Measurements from ENCODE around the gene UNG.
A peak's percentile ranks its signal among the peaks of the same experiment; 100 is the strongest.

Gene UNG

DNA sequence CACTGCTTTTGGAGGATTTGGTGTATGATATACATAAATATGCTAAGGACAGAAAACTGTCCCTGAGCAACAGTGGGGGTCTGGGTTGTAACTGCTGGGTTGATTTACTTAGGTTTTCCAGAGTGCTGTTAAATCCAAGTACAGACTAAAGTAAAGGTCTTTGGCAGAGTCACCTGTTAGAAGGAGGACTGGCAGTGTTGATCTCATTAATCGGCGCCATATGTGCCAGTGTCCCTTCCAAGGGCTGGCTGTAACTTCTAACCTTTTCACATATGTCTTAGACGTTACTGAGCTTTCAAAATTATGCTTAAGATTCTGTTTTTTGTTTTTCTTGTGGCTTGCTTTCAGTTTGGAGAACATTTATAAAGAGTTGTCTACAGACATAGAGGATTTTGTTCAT lies 5.1 kb downstream of the UNG start:
- H3K4me1 ChIP-seq (ENCODE audit: control insufficient read depth in 2 of 2, insufficient read depth in 2 of 2, low read length in 2 of 2), result peaks cover 15 to 17% of the 10 kb centered on the region in 2 donors
- no peaks in the 10 kb centered on the region for H3K27me3 ChIP-seq (ENCODE audit: control insufficient read depth in 2 of 2, insufficient read depth in 2 of 2, low read length in 2 of 2)
- H3K27ac ChIP-seq (ENCODE audit: low read depth in 2 of 2, low read length in 2 of 2), result no peak overlapping the region
- no peak overlapping the region for H3K4me3 ChIP-seq (ENCODE audit: low read length in 2 of 2)
- H3K36me3 ChIP-seq (ENCODE audit: control insufficient read depth in 2 of 2, insufficient read depth in 2 of 2, low read length in 2 of 2), result peaks cover 28 to 42% of the 10 kb centered on the region in 2 donors
- H3K9ac ChIP-seq (ENCODE audit: low read depth in 1 of 2, low read length in 2 of 2), result no peak overlapping the region
- H3K9me3 ChIP-seq (ENCODE audit: control insufficient read depth in 2 of 2, low read length in 2 of 2), result no peaks in the 10 kb centered on the region

DNA sequence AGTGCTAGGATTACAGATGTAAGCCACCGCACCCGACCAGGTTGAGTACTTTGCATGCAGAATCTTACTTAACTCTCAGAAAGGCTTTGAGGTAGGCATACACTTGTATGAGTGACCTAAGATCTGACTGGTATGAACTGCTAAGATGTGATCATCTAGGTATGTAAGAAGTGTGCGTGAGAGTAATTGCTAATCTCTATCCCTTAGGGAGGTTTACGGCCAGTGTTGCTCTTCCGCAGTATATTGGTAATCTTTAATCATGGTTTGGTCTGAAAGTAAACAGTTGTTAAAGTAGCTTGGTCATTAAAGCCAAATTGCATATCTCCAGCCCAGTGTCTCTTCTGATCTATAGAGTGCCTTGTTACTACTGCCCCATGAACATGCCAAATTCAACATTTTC lies 7.8 kb downstream of the UNG start:
- Histone ChIP-seq H3K4me1 (ENCODE audit: control insufficient read depth in 2 of 2, insufficient read depth in 2 of 2, low read length in 2 of 2) (peaks cover 2 to 6% of the 10 kb centered on the region in 2 donors), H3K4me3 (ENCODE audit: low read length in 2 of 2) (no peak overlapping the region), H3K9ac (ENCODE audit: low read depth in 1 of 2, low read length in 2 of 2) (no peak overlapping the region), H3K27me3 (ENCODE audit: control insufficient read depth in 2 of 2, insufficient read depth in 2 of 2, low read length in 2 of 2) (no peaks in the 10 kb centered on the region), H3K36me3 (ENCODE audit: control insufficient read depth in 2 of 2, insufficient read depth in 2 of 2, low read length in 2 of 2) (peaks cover 32 to 45% of the 10 kb centered on the region in 2 donors), H3K27ac (ENCODE audit: low read depth in 2 of 2, low read length in 2 of 2) (no peak overlapping the region), H3K9me3 (ENCODE audit: control insufficient read depth in 2 of 2, low read length in 2 of 2) (no peaks in the 10 kb centered on the region)

- H3K36me3 ChIP-seq (ENCODE audit: control insufficient read depth in 2 of 2, insufficient read depth in 2 of 2, low read length in 2 of 2), result peaks cover 9 to 22% of the 10 kb centered on the region in 2 donors
- peak overlapping the region in 1 of 2 donors; percentile 38 for H3K9ac ChIP-seq (ENCODE audit: low read depth in 1 of 2, low read length in 2 of 2)
These were observed 12.5 kb downstream of the UNG start for GRCh38 chr12:109109746-109110350.

DNA sequence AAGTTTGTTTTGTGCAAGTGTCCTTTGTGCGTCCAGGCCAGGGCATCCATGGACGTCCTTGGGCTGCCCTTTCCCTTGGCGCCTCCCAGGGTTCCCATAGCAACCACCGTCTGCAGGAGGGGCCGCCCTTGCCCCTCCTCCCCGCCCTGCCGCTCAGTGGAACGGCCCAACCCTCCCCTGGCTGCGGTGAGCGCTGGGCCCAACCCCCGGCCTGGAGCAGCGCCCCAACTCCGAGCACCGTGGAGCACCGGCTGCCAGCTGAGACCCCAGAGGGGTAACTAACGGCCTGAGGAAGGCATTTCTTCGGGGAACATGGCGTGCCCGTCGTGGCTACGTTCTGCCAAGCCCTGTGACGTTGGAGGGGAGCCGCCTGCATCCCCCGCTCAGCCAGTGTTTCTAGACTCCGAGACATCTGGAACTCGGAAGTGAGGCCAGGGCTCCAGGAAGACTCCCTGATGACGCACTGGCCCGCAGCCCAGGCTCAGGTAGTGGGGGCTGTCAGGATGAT lies 13.6 kb downstream of the UNG start:
- H3K9me3 ChIP-seq (ENCODE audit: control insufficient read depth in 2 of 2, low read length in 2 of 2), result no peaks in the 10 kb centered on the region
- H3K4me3 ChIP-seq (ENCODE audit: low read length in 2 of 2), result peak overlapping the region; percentile 64 to 87
- H3K4me1 ChIP-seq (ENCODE audit: control insufficient read depth in 2 of 2, insufficient read depth in 2 of 2, low read length in 2 of 2), result peaks cover 18 to 33% of the 10 kb centered on the region in 2 donors
- peaks cover 7 to 12% of the 10 kb centered on the region in 2 donors for H3K36me3 ChIP-seq (ENCODE audit: control insufficient read depth in 2 of 2, insufficient read depth in 2 of 2, low read length in 2 of 2)
- H3K9ac ChIP-seq (ENCODE audit: low read depth in 1 of 2, low read length in 2 of 2), result peak overlapping the region; percentile 84 to 90
- no peaks in the 10 kb centered on the region for H3K27me3 ChIP-seq (ENCODE audit: control insufficient read depth in 2 of 2, insufficient read depth in 2 of 2, low read length in 2 of 2)
- peak overlapping the region; percentile 94 to 97 for H3K27ac ChIP-seq (ENCODE audit: low read depth in 2 of 2, low read length in 2 of 2)

More at GRCh38 chr12:109109746-109110350, 12.5 kb downstream of the UNG start:
- Histone ChIP-seq H3K4me1 (ENCODE audit: control insufficient read depth in 2 of 2, insufficient read depth in 2 of 2, low read length in 2 of 2) (peaks cover 13 to 21% of the 10 kb centered on the region in 2 donors), H3K27me3 (ENCODE audit: control insufficient read depth in 2 of 2, insufficient read depth in 2 of 2, low read length in 2 of 2) (no peaks in the 10 kb centered on the region), H3K9me3 (ENCODE audit: control insufficient read depth in 2 of 2, low read length in 2 of 2) (no peaks in the 10 kb centered on the region), H3K4me3 (ENCODE audit: low read length in 2 of 2) (no peak overlapping the region), H3K27ac (ENCODE audit: low read depth in 2 of 2, low read length in 2 of 2) (peak overlapping the region; percentile 94 to 97)

- Histone ChIP-seq H3K9ac (ENCODE audit: low read depth in 1 of 2, low read length in 2 of 2) (no peak overlapping the region), H3K36me3 (ENCODE audit: control insufficient read depth in 2 of 2, insufficient read depth in 2 of 2, low read length in 2 of 2) (peaks cover 3 to 4% of the 10 kb centered on the region in 2 donors), H3K9me3 (ENCODE audit: control insufficient read depth in 2 of 2, low read length in 2 of 2) (no peaks in the 10 kb centered on the region), H3K4me1 (ENCODE audit: control insufficient read depth in 2 of 2, insufficient read depth in 2 of 2, low read length in 2 of 2) (peaks cover 26 to 40% of the 10 kb centered on the region in 2 donors), H3K27me3 (ENCODE audit: control insufficient read depth in 2 of 2, insufficient read depth in 2 of 2, low read length in 2 of 2) (no peaks in the 10 kb centered on the region), H3K27ac (ENCODE audit: low read depth in 2 of 2, low read length in 2 of 2) (peak overlapping the region in 1 of 2 donors; percentile 21), H3K4me3 (ENCODE audit: low read length in 2 of 2) (peak overlapping the region in 1 of 2 donors; percentile 33)
These were observed 15.5 kb downstream of the UNG start for GRCh38 chr12:109112720-109113465.

GRCh38 chr12:109113661-109114321 lies 16.4 kb downstream of the UNG start:
- peak overlapping the region in 1 of 2 donors; percentile 26 for H3K4me3 ChIP-seq (ENCODE audit: low read length in 2 of 2)
- peaks cover 3 to 4% of the 10 kb centered on the region in 2 donors for H3K36me3 ChIP-seq (ENCODE audit: control insufficient read depth in 2 of 2, insufficient read depth in 2 of 2, low read length in 2 of 2)
- no peaks in the 10 kb centered on the region for H3K9me3 ChIP-seq (ENCODE audit: control insufficient read depth in 2 of 2, low read length in 2 of 2)
- no peak overlapping the region for H3K9ac ChIP-seq (ENCODE audit: low read depth in 1 of 2, low read length in 2 of 2)
- peak overlapping the region in 1 of 2 donors; percentile 21 for H3K27ac ChIP-seq (ENCODE audit: low read depth in 2 of 2, low read length in 2 of 2)
- peaks cover 26 to 40% of the 10 kb centered on the region in 2 donors for H3K4me1 ChIP-seq (ENCODE audit: control insufficient read depth in 2 of 2, insufficient read depth in 2 of 2, low read length in 2 of 2)
- no peaks in the 10 kb centered on the region for H3K27me3 ChIP-seq (ENCODE audit: control insufficient read depth in 2 of 2, insufficient read depth in 2 of 2, low read length in 2 of 2)

- H3K27me3 ChIP-seq (ENCODE audit: control insufficient read depth in 2 of 2, insufficient read depth in 2 of 2, low read length in 2 of 2), result no peaks in the 10 kb centered on the region
- peaks cover 4 to 6% of the 10 kb centered on the region in 2 donors for H3K36me3 ChIP-seq (ENCODE audit: control insufficient read depth in 2 of 2, insufficient read depth in 2 of 2, low read length in 2 of 2)
- no peak overlapping the region for H3K4me3 ChIP-seq (ENCODE audit: low read length in 2 of 2)
- no peaks in the 10 kb centered on the region for H3K9me3 ChIP-seq (ENCODE audit: control insufficient read depth in 2 of 2, low read length in 2 of 2)
- H3K4me1 ChIP-seq (ENCODE audit: control insufficient read depth in 2 of 2, insufficient read depth in 2 of 2, low read length in 2 of 2), result peaks cover 26 to 40% of the 10 kb centered on the region in 2 donors
- no peak overlapping the region for H3K9ac ChIP-seq (ENCODE audit: low read depth in 1 of 2, low read length in 2 of 2)
- H3K27ac ChIP-seq (ENCODE audit: low read depth in 2 of 2, low read length in 2 of 2), result peak overlapping the region in 1 of 2 donors; percentile 77
These were observed 17.2 kb downstream of the UNG start for GRCh38 chr12:109114644-109115043.

GRCh38 chr12:109115404-109115757 lies 18.0 kb downstream of the UNG start:
- Histone ChIP-seq H3K4me3 (ENCODE audit: low read length in 2 of 2) (peak overlapping the region; percentile 28 to 53), H3K36me3 (ENCODE audit: control insufficient read depth in 2 of 2, insufficient read depth in 2 of 2, low read length in 2 of 2) (peaks cover 0 to 5% of the 10 kb centered on the region in 2 donors), H3K4me1 (ENCODE audit: control insufficient read depth in 2 of 2, insufficient read depth in 2 of 2, low read length in 2 of 2) (peaks cover 23 to 37% of the 10 kb centered on the region in 2 donors), H3K9me3 (ENCODE audit: control insufficient read depth in 2 of 2, low read length in 2 of 2) (no peaks in the 10 kb centered on the region), H3K9ac (ENCODE audit: low read depth in 1 of 2, low read length in 2 of 2) (no peak overlapping the region), H3K27me3 (ENCODE audit: control insufficient read depth in 2 of 2, insufficient read depth in 2 of 2, low read length in 2 of 2) (no peaks in the 10 kb centered on the region), H3K27ac (ENCODE audit: low read depth in 2 of 2, low read length in 2 of 2) (peak overlapping the region; percentile 77 to 83)

DNA sequence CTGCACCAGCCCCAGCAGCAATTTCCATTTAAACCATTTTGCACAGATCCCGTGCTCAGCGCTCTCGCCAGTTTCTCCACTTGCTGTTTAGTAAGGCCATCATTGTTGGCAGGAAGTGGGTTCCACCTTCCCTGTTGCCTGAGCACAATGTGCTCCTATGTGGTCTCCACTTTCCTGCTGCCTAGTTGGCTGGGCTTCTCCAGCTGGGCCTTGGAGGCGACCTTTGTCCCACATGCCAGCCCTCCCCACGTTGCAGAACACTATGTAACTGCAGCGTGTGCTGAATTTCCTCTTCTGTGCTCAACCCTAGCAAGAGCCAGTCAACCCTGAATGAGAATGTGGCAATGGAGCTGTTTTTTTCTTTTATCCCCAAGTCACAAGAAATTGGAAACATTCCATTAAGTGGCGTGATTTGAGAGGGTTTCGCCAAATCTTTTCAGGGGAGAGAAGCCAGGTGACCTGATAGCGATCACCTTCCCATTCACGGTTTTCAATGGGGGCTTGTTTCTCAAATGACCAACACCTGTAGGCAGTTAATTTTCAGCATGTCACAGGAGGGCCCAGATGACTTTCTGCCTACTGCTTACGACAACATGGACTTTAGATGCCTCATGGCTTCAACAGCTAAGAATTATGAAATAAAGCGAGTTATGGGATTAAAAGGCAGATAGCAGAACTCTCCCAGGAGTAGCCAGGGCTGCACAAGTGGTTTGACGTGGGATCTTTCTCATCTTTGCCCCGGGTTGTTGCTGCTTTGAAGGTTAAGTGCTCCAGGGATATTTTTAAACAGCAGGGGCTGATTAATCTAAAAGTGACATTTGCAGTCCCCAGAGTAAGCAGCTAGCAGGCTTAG lies 18.6 kb downstream of the UNG start, which contains the start of gene ACACB:
Gene ACACB, plus strand, starts transcription at position 830 of the 853 bp plus-strand sequence. CDS start 22,819 bp downstream, outside the sequence.
- Histone ChIP-seq H3K27me3 (ENCODE audit: control insufficient read depth in 2 of 2, insufficient read depth in 2 of 2, low read length in 2 of 2) (no peaks in the 10 kb centered on the region), H3K4me3 (ENCODE audit: low read length in 2 of 2) (peak within 1 kb of the TSS; percentile 28 to 53), H3K36me3 (ENCODE audit: control insufficient read depth in 2 of 2, insufficient read depth in 2 of 2, low read length in 2 of 2) (peaks cover 0 to 5% of the 10 kb centered on the region in 2 donors), H3K4me1 (ENCODE audit: control insufficient read depth in 2 of 2, insufficient read depth in 2 of 2, low read length in 2 of 2) (peaks cover 22 to 33% of the 10 kb centered on the region in 2 donors), H3K9ac (ENCODE audit: low read depth in 1 of 2, low read length in 2 of 2) (peak within 1 kb of the TSS; percentile 14 to 54), H3K9me3 (ENCODE audit: control insufficient read depth in 2 of 2, low read length in 2 of 2) (no peaks in the 10 kb centered on the region), H3K27ac (ENCODE audit: low read depth in 2 of 2, low read length in 2 of 2) (peak within 1 kb of the TSS; percentile 77 to 83)

Measured in mucosa of rectum (tissue), 2 donors.